HG02798 (cell line): ENCODE measurements around the gene MSRB2.
A peak's percentile ranks its signal among the peaks of the same experiment; 100 is the strongest.

ENCODE experiments used
- ATAC-seq: cut with Tn5 transposase; IDR thresholded peaks from one replicate; pipeline ENCODE4 v1.9.1; 2021; ENCODE audit warnings: mild to moderate bottlenecking; ENCODE audit not compliant: unreplicated experiment, poor library complexity

Gene MSRB2

DNA sequence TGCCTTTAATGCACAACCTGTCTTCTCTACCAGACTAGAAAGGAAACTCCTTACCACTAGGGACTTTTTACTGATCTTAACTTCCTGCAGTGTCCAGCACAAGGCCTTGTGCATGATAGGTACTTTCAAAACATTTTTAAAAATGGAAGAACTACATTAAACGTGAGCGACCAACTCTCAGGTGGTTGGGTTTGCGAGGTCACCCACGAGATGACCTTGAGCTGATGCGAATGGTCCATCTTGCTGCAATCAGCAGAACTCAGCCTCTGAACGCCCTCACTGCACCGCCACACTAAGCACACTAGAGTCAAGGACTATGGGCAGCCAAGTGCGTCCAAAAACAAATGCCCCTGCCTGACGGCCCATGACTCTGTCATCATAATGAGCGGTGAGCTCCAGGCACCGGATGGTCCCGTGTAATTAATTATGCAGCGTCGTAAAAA is 61.9 kb downstream of the MSRB2 start:
- peak; percentile 61 for ATAC-seq

DNA sequence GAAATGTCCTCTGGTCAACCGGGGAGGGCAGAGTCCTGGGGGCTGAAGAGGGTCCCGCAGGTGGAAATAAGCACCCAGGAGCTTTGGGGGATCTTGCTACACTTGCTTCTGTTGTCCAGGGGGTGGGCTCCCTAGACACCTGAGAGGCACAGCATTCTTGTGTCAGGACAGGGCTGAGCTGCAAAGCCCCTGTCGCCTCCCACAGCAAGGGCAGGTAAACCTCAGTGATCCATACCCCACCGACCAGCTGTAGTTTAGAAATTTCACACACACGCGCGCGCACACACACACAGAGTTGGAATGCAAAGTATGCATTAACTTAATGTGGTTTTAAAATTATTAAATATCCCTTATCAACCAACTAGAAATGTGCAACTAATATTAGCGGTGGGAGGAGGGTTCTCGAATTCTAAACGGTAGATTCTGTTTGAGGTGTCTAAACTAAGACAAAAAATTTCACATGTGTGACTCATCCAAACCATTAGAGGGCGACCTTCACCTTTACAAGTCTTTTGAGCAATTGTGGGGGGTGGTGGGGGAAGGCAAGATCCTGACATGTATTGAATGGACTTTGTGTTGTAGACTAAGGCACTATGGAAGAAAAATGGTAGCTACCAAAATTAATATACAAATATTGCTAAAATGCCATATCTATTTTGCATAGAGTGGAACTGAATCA is 62.5 kb downstream of the MSRB2 start:
- ATAC-seq, result peak; percentile 70

DNA sequence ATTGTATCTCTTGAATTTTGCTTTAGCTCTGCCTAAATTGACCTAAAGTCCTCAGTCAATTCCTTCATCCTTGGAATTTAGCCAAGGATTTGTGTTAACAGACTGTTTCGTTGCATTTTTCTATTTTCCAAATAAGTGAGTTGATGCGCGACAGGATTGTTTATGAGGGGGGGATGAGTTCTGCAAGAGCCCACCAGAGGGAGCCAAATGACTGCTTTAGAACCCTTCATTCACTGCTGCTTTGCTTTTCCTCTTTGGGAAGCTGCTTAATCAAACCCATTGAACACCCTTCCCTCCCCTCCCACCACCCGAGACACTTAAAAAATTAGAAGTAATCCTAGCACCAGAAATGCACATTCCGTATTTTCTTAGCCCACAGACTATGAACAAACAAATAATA is 63.0 kb downstream of the MSRB2 start:
- ATAC-seq, result peak; percentile 67

DNA sequence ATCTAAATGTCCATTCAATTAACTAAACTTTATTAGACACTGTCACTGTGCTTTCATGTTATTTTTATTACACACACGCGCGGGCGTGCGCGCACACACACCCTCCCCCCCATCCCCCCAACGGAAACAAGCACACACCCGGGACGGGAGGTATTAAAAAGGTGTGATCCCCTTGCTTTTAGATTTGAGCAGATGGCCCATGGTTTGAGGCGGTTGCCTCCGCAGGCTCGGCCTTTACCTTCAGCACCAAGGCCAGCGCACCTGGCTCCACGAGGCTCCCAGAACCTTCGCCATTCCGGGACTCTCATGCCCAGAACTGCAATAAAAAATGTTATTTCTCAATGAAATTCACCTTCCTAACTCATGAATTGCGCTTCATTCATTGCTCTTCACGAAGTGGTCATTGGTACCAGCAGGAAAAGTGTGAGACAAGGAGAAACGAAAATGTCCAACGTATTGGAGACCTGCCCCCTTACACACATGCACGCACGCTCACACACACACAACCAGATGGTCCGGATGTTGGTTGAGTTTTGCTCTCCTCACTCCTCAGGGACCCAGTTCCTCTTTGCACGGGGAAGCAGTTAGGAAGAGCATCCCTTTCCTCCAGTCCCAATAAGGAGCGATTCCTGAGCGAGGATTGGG is 76.0 kb downstream of the MSRB2 start:
- ATAC-seq, result no peak
